ENCODE results near the gene SASH1. TPM values are rescaled to one million over a fixed set of nuclear protein-coding genes. Genes with fewer than 3 reads are reported as not detected.

Gene SASH1
- total and polyA plus RNA-seq, 2 of the 8 experiments (the other 6 are each of a cell fraction or from before 2014, with no cell fraction given), result 6.0 to 20.2 TPM

GRCh38 chr6:148580442-148580841 lies 237.8 kb downstream of the SASH1 start:
- H2BK5ac ChIP-seq (ENCODE audit: low read depth, low read length), result no peak overlapping the region
- no peak overlapping the region for H4K91ac ChIP-seq (replicated peaks; ENCODE audit: insufficient read length, low read length)
- no peak overlapping the region for H3K27ac ChIP-seq (ENCODE audit: low read depth, low read length)
- no peak overlapping the region for H3K23ac ChIP-seq (ENCODE audit: insufficient read length)
- H3K27me3 ChIP-seq (replicated peaks in 1 of 4; ENCODE audit: control insufficient read depth in 3 of 4, extremely low read depth in 1 of 4, insufficient read depth in 3 of 4, low read length in 3 of 4), result no peaks in the 10 kb centered on the region
- no peak overlapping the region for H3K14ac ChIP-seq (ENCODE audit: insufficient read length)
- ChIA-PET POLR2A (ENCODE audit: partially characterized antibody) (no interaction called here), CTCF (ENCODE audit: partially characterized antibody) (interaction anchor here (0.9 to 1.3 kb wide), 4 partner anchors 176 to 446 kb away, joined by 3 to 8 read pairs (median 4); no protein-coding TSS in a partner anchor)
- no peak overlapping the region for H3K18ac ChIP-seq (ENCODE audit: extremely low read depth, low read length)
- no peak overlapping the region for H2BK120ac ChIP-seq (replicated peaks; ENCODE audit: low read depth, low read length)
- no peak overlapping the region for H3K4me2 ChIP-seq (ENCODE audit: insufficient read depth in 1 of 2, low read depth in 2 of 2, low read length in 2 of 2)
- no peaks in the 10 kb centered on the region for H3K79me1 ChIP-seq (ENCODE audit: low read depth, low read length)
- H3K4me1 ChIP-seq (replicated peaks in 1 of 4; ENCODE audit: control insufficient read depth in 3 of 4, insufficient read depth in 4 of 4, low read length in 3 of 4), result peaks cover 0 to 2% (median 1%) of the 10 kb centered on the region in 4 experiments; a peak in 4 of 7 replicates
- no peak overlapping the region for H3K4ac ChIP-seq (replicated peaks; ENCODE audit: insufficient read length, low read depth, low read length)
- H2BK12ac ChIP-seq (ENCODE audit: low read depth, low read length), result no peak overlapping the region
- no peak overlapping the region for H2AK5ac ChIP-seq (ENCODE audit: low read depth, low read length)
- H3K9me3 ChIP-seq (ENCODE audit: insufficient read depth in 2 of 2, low read depth in 1 of 2, low read length in 1 of 2), result peaks cover 0 to 9% of the 10 kb centered on the region in 2 experiments; a peak in 2 of 4 replicates
- H4K8ac ChIP-seq (ENCODE audit: extremely low read depth, insufficient read depth, low read length), result no peak overlapping the region
- no peak overlapping the region for H3K56ac ChIP-seq (replicated peaks; ENCODE audit: insufficient read length, low read depth, low read length)
- DNase-seq (ENCODE audit: low read depth in 1 of 2, low spot score in 2 of 2) (no peak), FAIRE-seq (no peak)
- no peak overlapping the region for H4K5ac ChIP-seq (ENCODE audit: insufficient read length, low read depth, low read length)
- TF ChIP-seq ZNF274 (IDR thresholded peaks at IDR 0.05; ENCODE audit: borderline replicate concordance, extremely low read depth, low read length), result no peak
- no peak overlapping the region for H3K9ac ChIP-seq (replicated peaks in 1 of 4; ENCODE audit: extremely low read depth in 1 of 4, low read depth in 3 of 4, low read length in 3 of 4)
- H3K23me2 ChIP-seq (ENCODE audit: low read depth, low read length), result no peaks in the 10 kb centered on the region
- no peak overlapping the region for H2AFZ ChIP-seq (ENCODE audit: low read length)
- H3K79me2 ChIP-seq (ENCODE audit: control insufficient read depth in 1 of 2, insufficient read depth in 2 of 2, low read length in 2 of 2), result no peaks in the 10 kb centered on the region
- no peak overlapping the region for H2BK20ac ChIP-seq (ENCODE audit: low read length)
- no peak overlapping the region for H3K4me3 ChIP-seq (ENCODE audit: extremely low read depth in 1 of 4, insufficient read depth in 2 of 4, low read depth in 3 of 4, low read length in 4 of 4)
- H2BK15ac ChIP-seq (ENCODE audit: low read length), result no peak overlapping the region
- no peaks in the 10 kb centered on the region for H4K20me1 ChIP-seq (replicated peaks in 1 of 2; ENCODE audit: control insufficient read depth in 1 of 2, insufficient read depth in 2 of 2, low read length in 2 of 2)
- WGBS, 2 experiments (ENCODE audit: extremely low coverage in 1 of 2, insufficient coverage in 1 of 2, insufficient read length in 1 of 2, insufficient replicate concordance in 2 of 2, low coverage in 1 of 2, low lambda C conversion rate in 2 of 2, missing lambda C conversion rate in 1 of 2), result 86% methylated on average over 5 of the region's 5 CpGs; no CpG with 5 or more reads in 1 of the 2 experiments
- H3K36me3 ChIP-seq (ENCODE audit: control insufficient read depth in 2 of 4, insufficient read depth in 4 of 4, low read length in 3 of 4), result no peaks in the 10 kb centered on the region

Measured in H1 (cell line).